Jurkat, Clone E6-1 (cell line): ENCODE results near the gene ZNF207.
A peak's percentile ranks its signal among the peaks of the same experiment; 100 is the strongest.
"Not testable (repeated sequence)": the region's sequence is repeated elsewhere in the genome, so short reads cannot be mapped to it uniquely, and the experiment has no call there.

ENCODE experiments used
- DNase-seq: peaks from one replicate; pipeline ENCODE4 v3.0.0-alpha.2; 2011; ENCODE audit warnings: low read depth, low spot score
- H3K4me3 ChIP-seq: 2 replicates; pipeline ENCODE4 v1.5.1; 2011; ENCODE audit warnings: mild to moderate bottlenecking, low read length, control low read depth, moderate library complexity

ZNF207 gene

GRCh38 chr17:32331243-32332040 lies 18.5 kb upstream of the ZNF207 start:
- no peak for DNase-seq
- no peak overlapping the region for H3K4me3 ChIP-seq

GRCh38 chr17:32333187-32333586 lies 16.8 kb upstream of the ZNF207 start:
- no peak for DNase-seq
- H3K4me3 ChIP-seq, result no peak overlapping the region

- H3K4me3 ChIP-seq, result no peak overlapping the region
- no peak for DNase-seq
Observed at GRCh38 chr17:32335046-32335445, 14.9 kb upstream of the ZNF207 start.

GRCh38 chr17:32335687-32336086 lies 14.3 kb upstream of the ZNF207 start:
- no peak for DNase-seq
- H3K4me3 ChIP-seq, result no peak overlapping the region

GRCh38 chr17:32341141-32341856 lies 8.7 kb upstream of the ZNF207 start:
- H3K4me3 ChIP-seq, result peak overlapping the region; percentile 65
- DNase-seq, result peak; percentile 85

- peak within 1 kb of the TSS; percentile 65 for H3K4me3 ChIP-seq
- DNase-seq, result peak; percentile 77
Observed at GRCh38 chr17:32341857-32342602, 7.9 kb upstream of the ZNF207 start, which contains the start of gene C17orf75. C17orf75 (minus strand) TSS chr17:32342173; CDS start chr17:32342139, 34 bp downstream.

- peak overlapping the region; percentile 65 for H3K4me3 ChIP-seq
- DNase-seq, result peak; percentile 14
Observed at GRCh38 chr17:32342603-32343325, 7.2 kb upstream of the ZNF207 start.

- no peak for DNase-seq
- no peak overlapping the region for H3K4me3 ChIP-seq
Observed at GRCh38 chr17:32345951-32346600, 3.9 kb upstream of the ZNF207 start.

GRCh38 chr17:32348483-32348800 lies 1.5 kb upstream of the ZNF207 start:
- no peak overlapping the region for H3K4me3 ChIP-seq
- DNase-seq, result no peak

GRCh38 chr17:32349503-32349853 lies 479 bp upstream of the ZNF207 start:
- DNase-seq, result no peak
- H3K4me3 ChIP-seq, result peak overlapping the region; percentile 100

GRCh38 chr17:32350666-32351418 lies 885 bp downstream of the ZNF207 start:
- peak; percentile 58 for DNase-seq
- H3K4me3 ChIP-seq, result peak overlapping the region; percentile 100

GRCh38 chr17:32352734-32353133 lies 2.8 kb downstream of the ZNF207 start:
- DNase-seq, H3K4me3 ChIP-seq: not testable (repeated sequence)

- no peak overlapping the region for H3K4me3 ChIP-seq
- DNase-seq, result no peak
Observed at GRCh38 chr17:32355649-32356377, 5.9 kb downstream of the ZNF207 start.

- DNase-seq, result no peak
- H3K4me3 ChIP-seq, result no peak overlapping the region
Observed at GRCh38 chr17:32356378-32356743, 6.4 kb downstream of the ZNF207 start.

GRCh38 chr17:32356750-32357149 lies 6.8 kb downstream of the ZNF207 start:
- DNase-seq, result no peak
- H3K4me3 ChIP-seq, result no peak overlapping the region

- DNase-seq, result no peak
- H3K4me3 ChIP-seq, result no peak overlapping the region
Observed at GRCh38 chr17:32357615-32358014, 7.7 kb downstream of the ZNF207 start.

GRCh38 chr17:32361270-32361669 lies 11.3 kb downstream of the ZNF207 start:
- H3K4me3 ChIP-seq, result no peak overlapping the region
- DNase-seq, result no peak

GRCh38 chr17:32370426-32370825 lies 20.5 kb downstream of the ZNF207 start:
- no peak for DNase-seq
- H3K4me3 ChIP-seq, result no peak overlapping the region
